Activated CD8-positive, alpha-beta memory T cell treated with anti-CD3 and anti-CD28 coated beads, Interleukin-2, amount 50 U/mL, for 48 hours (primary cell): ENCODE measurements around the gene NCAPG.

Source experiments
- DNase-seq: peaks from one replicate; pipeline ENCODE4 v3.0.0-alpha.2; 2020

Gene NCAPG

GRCh38 chr4:17875402-17876070 lies 64.8 kb downstream of the NCAPG start:
- DNase-seq = no peak

- DNase-seq = no peak
Measured at GRCh38 chr4:17876943-17877342, 66.2 kb downstream of the NCAPG start.

GRCh38 chr4:17877661-17878060 lies 66.9 kb downstream of the NCAPG start:
- no peak for DNase-seq

GRCh38 chr4:17884063-17884462 lies 73.3 kb downstream of the NCAPG start:
- DNase-seq = no peak

- DNase-seq = no peak
Measured at GRCh38 chr4:17884511-17884910, 73.7 kb downstream of the NCAPG start.

- DNase-seq = no peak
Measured at GRCh38 chr4:17889692-17890091, 78.9 kb downstream of the NCAPG start.

- no peak for DNase-seq
Measured at GRCh38 chr4:17894421-17894820, 83.6 kb downstream of the NCAPG start.
